Measurements from ENCODE around the gene SLC6A5. TPM values are rescaled to one million over a fixed set of nuclear protein-coding genes. Genes with fewer than 3 reads are reported as not detected.

SLC6A5 gene
- total RNA-seq, 1 experiment from 2014 or later: not detected

GRCh38 chr11:20617346-20618005 is 18.1 kb downstream of the SLC6A5 start:
- Histone ChIP-seq H3K79me1 (ENCODE audit: insufficient read depth, low read depth, low read length, poor library complexity, severe bottlenecking) (no peaks in the 10 kb centered on the region), H3K23ac (ENCODE audit: insufficient read length, low read depth, low read length) (no peak overlapping the region), H2BK5ac (ENCODE audit: insufficient read length, low read length) (no peak overlapping the region), H4K20me1 (ENCODE audit: control insufficient read depth, insufficient read depth, insufficient read length) (no peaks in the 10 kb centered on the region), H3K4me1 (ENCODE audit: insufficient read depth, low read length) (peaks cover 12% of the 10 kb centered on the region; the same call in 1 of the 2 replicates), H3K18ac (ENCODE audit: insufficient read length, low read depth, low read length) (no peak overlapping the region), H2BK120ac (ENCODE audit: low read depth, low read length, poor library complexity, severe bottlenecking) (no peak overlapping the region), H2BK12ac (ENCODE audit: insufficient read length, low read depth, low read length) (no peak overlapping the region), H4K5ac (ENCODE audit: insufficient read length, low read depth, low read length) (no peak overlapping the region), H4K91ac (ENCODE audit: insufficient read length, low read depth, low read length) (no peak overlapping the region), H3K9me3 (ENCODE audit: control insufficient read depth, low read depth, low read length) (no peaks in the 10 kb centered on the region), H3K23me2 (ENCODE audit: insufficient read length, low read depth, low read length, poor library complexity, severe bottlenecking) (no peaks in the 10 kb centered on the region), H3K14ac (ENCODE audit: insufficient read depth, low read length) (no peak overlapping the region), H2BK15ac (ENCODE audit: low read depth, low read length) (no peak overlapping the region), H3T11ph (ENCODE audit: low read length) (no peak overlapping the region), H2AK5ac (ENCODE audit: insufficient read length, low read length) (no peak overlapping the region), H3K4me2 (ENCODE audit: insufficient read depth, insufficient read length, low read length) (no peak overlapping the region), H3K27me3 (ENCODE audit: insufficient read depth, low read length) (no peaks in the 10 kb centered on the region), H4K8ac (replicated peaks; ENCODE audit: insufficient read length, low read depth, low read length) (no peak overlapping the region), H2AFZ (ENCODE audit: low read length) (no peak overlapping the region), H3K27ac (ENCODE audit: insufficient read length, low read depth, low read length) (no peak overlapping the region), H3K4ac (ENCODE audit: low read depth, low read length) (no peak overlapping the region), H2BK20ac (ENCODE audit: low read depth, low read length, poor library complexity, severe bottlenecking) (no peak overlapping the region), H3K56ac (ENCODE audit: insufficient read length, low read depth, low read length) (no peak overlapping the region), H3K79me2 (ENCODE audit: insufficient read depth, low read length) (no peaks in the 10 kb centered on the region), H3K9ac (ENCODE audit: extremely low read depth, insufficient read length, low read length) (no peak overlapping the region)
- Mint-ChIP-seq H3K27ac (no peak overlapping the region), H3K9me3 (no peaks in the 10 kb centered on the region), H3K36me3 (ENCODE audit: insufficient read depth in 1 of 3, low read depth in 3 of 3) (no peaks in the 10 kb centered on the region), H3K4me3 (no peak overlapping the region; a peak in 1 of 5 replicates), H3K4me1 (peaks cover 19 to 20% of the 10 kb centered on the region in 2 experiments), H3K27me3 (ENCODE audit: low read depth) (peaks cover 1% of the 10 kb centered on the region; the same call in 1 of the 2 replicates)
- TF ChIP-seq CTCF (conservative IDR thresholded peaks at IDR 0.05): no peak
- no CpG with 5 or more reads among the region's 4 CpGs for WGBS (ENCODE audit: extremely low coverage, insufficient read length, low lambda C conversion rate)
- DNase-seq: no peak

Measured in H9 (cell line).